ENCODE results near the gene ARHGAP33.

ARHGAP33 gene

DNA sequence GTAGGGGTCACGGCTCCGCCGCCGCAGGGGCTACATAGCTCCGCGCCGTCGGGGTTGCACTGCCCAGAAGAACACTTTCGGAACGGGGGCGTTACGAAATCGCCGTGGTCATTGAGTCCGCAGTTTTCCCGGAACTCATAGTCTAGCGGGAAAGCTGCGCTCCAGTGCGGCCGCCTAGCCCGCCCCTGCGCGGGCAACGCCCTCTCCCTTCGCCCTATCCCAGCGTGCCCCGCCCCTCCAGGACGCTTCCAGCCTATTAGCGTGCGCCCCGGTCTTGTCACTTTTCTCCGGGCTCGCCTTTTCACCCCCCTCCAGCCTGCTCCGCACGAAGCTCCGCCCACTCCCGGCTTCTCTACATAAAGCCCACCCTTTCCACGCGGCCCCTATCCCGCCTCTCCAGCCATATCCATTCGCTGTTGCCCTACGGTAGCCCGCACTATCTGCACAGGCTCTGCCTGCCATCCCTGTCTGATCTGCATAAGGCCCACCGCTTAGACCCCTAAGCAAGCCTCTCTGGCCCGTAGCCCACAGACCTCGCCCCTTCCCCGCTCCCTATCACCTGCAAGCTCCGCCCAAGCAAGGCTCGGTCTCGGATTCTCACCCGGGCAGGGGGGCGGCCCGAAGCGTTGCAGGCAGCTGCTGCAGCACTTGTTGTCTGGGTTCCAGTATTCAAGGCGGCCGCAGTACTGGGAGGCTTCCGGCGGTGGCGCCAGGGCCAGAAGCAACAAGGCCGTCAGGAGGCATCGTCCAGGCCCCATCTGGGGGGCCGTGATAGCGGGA, 34.8 kb upstream of the ARHGAP33 start:
- DNase-seq (ENCODE audit: low read depth in 2 of 2) = peak; percentile 86 to 94

DNA sequence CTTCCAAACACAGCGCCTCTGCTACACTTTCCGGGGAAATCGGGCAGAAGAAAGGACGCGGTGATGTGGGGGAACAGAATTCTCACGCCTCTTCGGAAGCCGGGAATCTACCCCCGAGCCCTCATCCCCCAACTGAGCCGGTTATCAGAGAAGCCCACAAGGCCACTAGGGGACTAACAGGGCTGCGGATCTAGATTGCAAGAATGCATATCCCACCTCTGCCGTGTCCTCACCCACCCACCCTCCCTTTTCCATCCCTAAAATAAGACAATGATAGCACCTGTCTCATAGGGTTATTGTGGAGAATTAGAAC, 34.2 kb upstream of the ARHGAP33 start:
- no peak for DNase-seq (ENCODE audit: low read depth in 2 of 2)

DNA sequence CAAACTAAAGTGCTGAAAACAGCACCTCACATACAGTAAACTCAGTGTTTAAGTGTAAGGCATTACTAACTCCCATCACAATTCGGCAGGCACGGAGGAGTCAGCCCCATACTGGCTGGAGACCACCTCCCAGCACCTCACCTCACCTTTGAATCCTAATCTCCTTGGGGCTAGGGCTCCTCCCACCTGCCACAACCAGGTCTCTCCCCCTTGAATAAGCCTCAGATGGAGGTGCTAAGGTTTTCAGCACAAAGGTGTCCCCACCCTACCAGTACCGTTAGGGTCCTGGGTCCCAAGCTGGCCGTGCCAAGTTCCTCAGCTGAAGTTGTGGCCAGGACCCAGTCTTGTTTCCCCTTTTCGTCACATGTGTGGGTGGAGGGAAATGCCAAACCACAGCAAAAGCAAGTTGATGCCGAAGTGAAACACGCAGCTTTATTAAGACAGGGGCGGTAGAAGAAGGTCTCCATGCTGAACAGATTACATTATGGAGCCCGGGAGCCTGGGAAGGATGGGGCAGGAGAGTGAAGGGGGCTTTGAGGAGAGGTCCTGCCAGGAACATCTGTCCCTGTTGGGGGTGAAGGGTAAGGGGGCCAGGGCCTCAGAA, 33.1 kb upstream of the ARHGAP33 start, which contains the start of gene IGFLR1:
Gene IGFLR1, minus strand, starts transcription at position 332 of the 604 bp plus-strand sequence. CDS start 1,272 bp downstream, outside the sequence.
- DNase-seq (ENCODE audit: low read depth in 2 of 2) = peak in 1 of 2 donors; percentile 43

- no peak for DNase-seq (ENCODE audit: low read depth in 2 of 2)
These were observed 31.5 kb upstream of the ARHGAP33 start for GRCh38 chr19:35743640-35744429.

DNA sequence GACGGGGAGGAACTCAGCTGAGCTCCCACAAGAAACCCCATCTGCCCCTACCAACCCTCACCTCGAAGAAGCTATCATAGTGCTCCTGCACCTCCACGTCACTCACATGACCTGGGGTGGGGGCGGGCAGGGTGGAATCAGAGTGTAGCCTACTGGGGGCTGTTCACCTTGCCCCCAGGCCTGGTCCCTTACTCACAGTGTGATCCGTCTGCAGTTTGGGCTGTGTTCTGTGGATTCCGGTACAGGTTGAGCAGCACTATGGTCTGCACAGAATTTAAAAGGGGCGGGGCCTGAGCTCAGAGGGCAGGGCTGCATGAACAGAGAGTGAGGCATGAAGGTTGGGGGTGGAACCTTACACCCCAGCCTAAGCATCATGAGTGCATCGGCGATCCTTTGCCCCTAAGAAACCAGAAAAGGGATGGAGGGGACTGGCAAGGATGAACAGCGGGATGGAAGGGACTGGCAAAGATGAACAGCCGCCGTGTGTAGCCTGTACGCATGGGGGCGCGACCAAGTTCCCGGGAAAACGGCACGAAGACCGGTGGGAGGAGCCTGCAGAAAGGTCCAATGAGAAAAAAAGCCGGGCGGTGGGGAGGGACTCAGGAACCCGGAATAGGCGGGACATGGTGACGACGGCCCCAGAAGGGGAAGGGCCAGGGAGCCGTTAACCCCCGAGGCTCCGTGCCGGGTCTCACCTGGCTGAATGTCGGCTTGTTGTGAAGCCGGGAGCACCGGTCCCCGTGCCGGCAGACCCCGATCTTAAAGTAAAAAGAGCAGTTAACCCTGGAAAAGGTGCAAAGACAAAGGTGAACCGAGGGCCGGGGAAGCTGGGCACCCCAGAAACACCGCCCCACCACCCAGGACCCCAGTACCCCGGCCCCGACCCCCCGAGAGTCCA, 30.7 kb upstream of the ARHGAP33 start:
- DNase-seq (ENCODE audit: low read depth in 2 of 2) = peak; percentile 79 to 87

- DNase-seq (ENCODE audit: low read depth in 2 of 2) = peak; percentile 92 to 93
These were observed 29.9 kb upstream of the ARHGAP33 start, which contains the start of the genes PSENEN and U2AF1L4 for GRCh38 chr19:35745328-35746086. TSS of gene PSENEN (plus strand) at chr19:35745651. CDS start at chr19:35745931, 280 bp downstream. TSS of gene U2AF1L4 (minus strand) at chr19:35745418. CDS start at chr19:35745391, 27 bp downstream.

- DNase-seq (ENCODE audit: low read depth in 2 of 2) = no peak
These were observed 29.3 kb upstream of the ARHGAP33 start for GRCh38 chr19:35746087-35746462.

GRCh38 chr19:35746531-35746930, 28.8 kb upstream of the ARHGAP33 start:
- DNase-seq (ENCODE audit: low read depth in 2 of 2) = no peak

- DNase-seq (ENCODE audit: low read depth in 2 of 2) = peak; percentile 90 to 97
These were observed 27.0 kb upstream of the ARHGAP33 start, which contains the start of gene LIN37 for GRCh38 chr19:35748106-35749020. TSS of gene LIN37 (plus strand) at chr19:35748576. CDS start at chr19:35748725, 149 bp downstream.

DNA sequence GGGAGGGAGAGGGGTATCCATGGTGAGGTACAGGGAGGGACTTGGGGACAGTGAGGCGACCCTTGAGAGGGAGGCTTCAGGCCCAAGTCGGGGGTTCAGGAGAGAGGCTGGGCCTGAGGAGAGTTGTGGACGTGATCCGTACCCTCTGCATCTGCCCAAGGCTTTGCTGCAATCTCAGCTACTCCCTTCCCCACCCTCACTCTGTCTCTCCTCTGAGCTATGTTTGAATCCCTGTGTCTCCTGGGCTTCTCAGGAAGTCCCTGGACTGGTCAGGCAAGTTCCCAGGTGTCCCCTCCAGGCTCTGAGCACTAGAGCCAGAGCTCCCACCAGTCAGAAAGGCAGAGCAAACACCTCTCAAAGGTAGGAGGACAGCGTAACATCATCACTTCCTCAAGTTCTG, 25.2 kb upstream of the ARHGAP33 start:
- no peak for DNase-seq (ENCODE audit: low read depth in 2 of 2)

DNA sequence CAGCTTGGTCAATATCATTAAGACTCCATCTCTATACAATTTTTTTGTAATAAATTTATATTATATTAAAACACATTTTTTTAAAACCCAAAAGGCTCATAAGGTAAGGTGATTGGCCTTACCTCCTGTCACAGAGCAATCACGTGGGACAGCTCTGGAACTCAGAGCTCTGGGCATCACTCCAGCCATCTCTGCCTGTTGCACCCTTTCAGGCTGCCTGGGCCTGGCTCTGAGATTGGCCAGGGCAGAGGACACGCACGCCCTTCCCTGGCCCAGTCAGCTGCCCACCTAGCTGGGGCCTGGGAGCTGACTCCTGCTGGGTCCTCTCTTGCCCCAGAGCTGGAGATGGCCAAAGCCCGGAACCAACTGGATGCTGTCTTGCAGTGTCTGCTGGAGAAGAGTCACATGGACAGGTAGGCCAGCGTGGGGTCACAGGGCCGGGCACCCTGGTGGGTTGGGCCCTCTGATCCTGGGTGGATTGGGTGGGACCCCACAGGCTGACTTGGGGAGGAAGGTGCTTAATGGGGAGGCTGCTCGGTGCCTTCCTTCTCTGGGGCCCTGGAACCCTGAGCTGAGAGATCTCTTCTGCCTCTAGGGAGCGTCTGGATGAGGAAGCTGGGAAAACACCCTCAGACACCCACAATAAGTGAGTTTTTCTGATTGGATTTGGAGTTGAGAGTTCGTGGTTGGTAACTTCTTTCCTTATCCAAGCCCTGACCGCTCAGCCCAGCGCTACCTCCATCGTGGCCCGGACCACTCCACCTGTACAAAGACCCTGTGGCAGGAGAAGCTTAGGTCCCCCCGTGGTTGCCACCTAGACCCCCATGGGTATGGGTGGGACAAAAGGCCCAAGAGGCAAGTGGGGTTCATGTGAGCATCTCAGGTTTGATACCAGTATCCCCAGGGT, 23.3 kb upstream of the ARHGAP33 start:
- no peak for DNase-seq (ENCODE audit: low read depth in 2 of 2)

DNA sequence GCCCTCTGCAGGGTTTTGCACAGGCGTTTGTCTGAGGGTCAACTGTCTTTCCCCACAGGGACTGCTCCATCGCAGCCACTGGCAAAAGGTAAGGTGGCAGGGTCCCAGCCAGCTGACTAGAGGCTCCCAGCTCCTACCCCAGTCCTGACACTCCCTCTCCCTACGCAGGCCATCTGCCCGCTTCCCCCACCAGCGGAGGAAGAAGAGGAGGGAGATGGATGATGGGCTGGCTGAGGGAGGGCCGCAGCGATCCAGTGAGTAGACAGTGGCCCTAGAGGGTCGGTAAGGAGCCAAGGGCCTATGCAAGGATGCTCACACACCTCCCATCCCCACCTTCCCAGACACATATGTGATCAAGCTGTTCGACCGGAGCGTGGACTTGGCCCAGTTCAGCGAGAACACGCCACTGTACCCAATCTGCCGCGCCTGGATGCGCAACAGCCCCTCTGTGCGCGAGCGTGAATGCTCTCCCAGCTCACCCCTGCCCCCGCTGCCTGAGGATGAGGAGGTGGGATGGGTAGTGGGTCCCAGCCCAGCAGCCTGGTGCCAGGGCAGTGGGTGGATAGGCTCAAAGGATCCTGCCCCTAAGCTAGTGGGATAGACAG, 22.5 kb upstream of the ARHGAP33 start:
- no peak for DNase-seq (ENCODE audit: low read depth in 2 of 2)

DNA sequence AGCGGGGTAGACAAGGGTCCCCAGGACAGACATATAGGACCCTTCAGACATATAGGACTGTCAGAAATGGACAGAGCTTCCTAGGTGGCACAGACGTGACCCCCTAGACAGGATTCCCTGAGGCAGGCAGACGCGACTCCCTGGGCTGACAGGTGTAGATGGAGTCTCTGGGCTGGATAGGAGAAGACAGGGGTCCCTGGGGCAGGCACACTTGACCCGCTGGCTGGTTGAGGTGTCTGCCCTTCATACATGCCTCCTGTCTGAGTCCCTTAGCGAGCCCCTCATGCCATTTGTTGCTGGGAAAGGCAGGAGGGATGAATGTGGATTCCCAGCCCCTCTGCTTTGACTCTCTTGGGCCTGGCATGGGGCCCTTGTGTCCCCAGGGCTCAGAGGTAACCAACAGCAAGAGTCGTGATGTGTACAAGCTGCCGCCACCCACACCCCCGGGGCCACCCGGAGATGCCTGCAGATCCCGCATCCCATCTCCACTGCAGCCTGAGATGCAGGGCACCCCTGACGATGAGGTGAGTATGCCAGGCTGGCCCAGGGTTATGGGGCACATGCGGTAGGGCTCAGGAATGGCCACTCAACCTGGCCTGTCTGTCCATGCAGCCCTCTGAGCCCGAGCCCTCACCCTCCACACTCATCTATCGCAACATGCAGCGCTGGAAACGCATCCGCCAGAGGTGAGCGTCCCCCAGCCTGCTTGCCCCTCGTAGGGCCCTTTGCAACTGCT, 21.6 kb upstream of the ARHGAP33 start:
- no peak for DNase-seq (ENCODE audit: low read depth in 2 of 2)

- no peak for DNase-seq (ENCODE audit: low read depth in 2 of 2)
These were observed 20.8 kb upstream of the ARHGAP33 start for GRCh38 chr19:35754370-35755130.

- DNase-seq (ENCODE audit: low read depth in 2 of 2) = no peak
These were observed 20.2 kb upstream of the ARHGAP33 start for GRCh38 chr19:35755131-35755549.
